HepG2 (cell line): ENCODE data around the gene CAMTA2. TPM values are rescaled to one million over a fixed set of nuclear protein-coding genes. Genes with fewer than 3 reads are reported as not detected.

Experiments used
- CEBPB ChIP-seq: IDR thresholded peaks from 2 replicates; pipeline ENCODE4 v1.6.1; 2011; ENCODE audit warnings: low read depth, low read length, improper control_type of control experiment, borderline replicate concordance
- DPF2 ChIP-seq: sonication (generic); formaldehyde crosslinking; IDR thresholded peaks from 2 replicates; pipeline ENCODE4 v1.4.0; 2020; ENCODE audit warnings: mild to moderate bottlenecking, low read depth, missing genetic modification reagents, borderline replicate concordance
- FOXC1 ChIP-seq: sonication (generic); formaldehyde crosslinking; IDR thresholded peaks from 2 replicates; pipeline ENCODE4 v1.8.0; 2022; ENCODE audit warnings: mild to moderate bottlenecking, missing genetic modification reagents, borderline replicate concordance
- MTA1 ChIP-seq: sonication (generic); formaldehyde crosslinking; IDR thresholded peaks from 2 replicates; pipeline ENCODE4 v1.4.0; 2020; ENCODE audit warnings: missing genetic modification reagents, mild to moderate bottlenecking, borderline replicate concordance
- NFYB ChIP-seq: sonication (generic); formaldehyde crosslinking; IDR thresholded peaks from 2 replicates; pipeline ENCODE4 v1.4.0; 2020; ENCODE audit warnings: missing genetic modification reagents
- POLR2AphosphoS5 ChIP-seq: IDR thresholded peaks from 2 replicates; pipeline ENCODE4 v1.6.1; 2012; ENCODE audit warnings: low read depth, low read length
- PREB ChIP-seq: sonication (generic); formaldehyde crosslinking; IDR thresholded peaks from 2 replicates; pipeline ENCODE4 v1.4.0; 2020; ENCODE audit warnings: missing genetic modification reagents
- SIN3A ChIP-seq: IDR thresholded peaks from 2 replicates; pipeline ENCODE4 v1.6.1; 2011; ENCODE audit warnings: low read depth, mild to moderate bottlenecking, control low read depth, low read length, borderline replicate concordance
- SMAD3 ChIP-seq: sonication (generic); formaldehyde crosslinking; IDR thresholded peaks from 2 replicates; pipeline ENCODE4 v1.4.0; 2020; ENCODE audit warnings: missing genetic modification reagents
- SSRP1 ChIP-seq: IDR thresholded peaks from 2 replicates; pipeline ENCODE4 v1.6.1; 2016; ENCODE audit warnings: control low read depth
- TEAD3 ChIP-seq: optimal IDR thresholded peaks from 2 replicates; pipeline ENCODE3; 2016; ENCODE audit warnings: borderline replicate concordance
- ZEB1 ChIP-seq: IDR thresholded peaks from 2 replicates; pipeline ENCODE4 v1.6.1; 2012; ENCODE audit warnings: mild to moderate bottlenecking, low read depth, inconsistent platforms; ENCODE audit not compliant: insufficient replicate concordance
- ZFP82 ChIP-seq: sonication (generic); formaldehyde crosslinking; IDR thresholded peaks from 2 replicates; pipeline ENCODE4 v1.5.1; 2020; ENCODE audit warnings: mild to moderate bottlenecking, missing genetic modification reagents, borderline replicate concordance
- ZMAT3 ChIP-seq: sonication (generic); formaldehyde crosslinking; conservative IDR thresholded peaks from 2 replicates; pipeline ENCODE4 v1.7.0; 2021; ENCODE audit warnings: missing genetic modification reagents
- ZNF275 ChIP-seq: sonication (generic); formaldehyde crosslinking; IDR thresholded peaks from 2 replicates; pipeline ENCODE4 v1.8.0; 2022; ENCODE audit warnings: missing genetic modification reagents, mild to moderate bottlenecking, inconsistent platforms, borderline replicate concordance
- ZNF382 ChIP-seq: sonication (generic); formaldehyde crosslinking; IDR thresholded peaks from 2 replicates; pipeline ENCODE4 v1.5.0; 2020; ENCODE audit warnings: missing genetic modification reagents, mild to moderate bottlenecking, borderline replicate concordance
- ZNF614 ChIP-seq: IDR thresholded peaks from 2 replicates; pipeline ENCODE4 v1.6.1; 2018; ENCODE audit warnings: missing biosample characterization, missing genetic modification reagents, inconsistent platforms, borderline replicate concordance
- ZNF883 ChIP-seq: sonication (generic); formaldehyde crosslinking; IDR thresholded peaks from 2 replicates; pipeline ENCODE4 v1.5.1; 2020; ENCODE audit warnings: mild to moderate bottlenecking, missing genetic modification reagents; ENCODE audit errors: not compliant biosample characterization
- polyA plus RNA-seq, 8 experiments: library from polyadenylated mRNA; depleted of rRNA in 3 of 8; stranded (reverse) in 7 of 8; unstranded in 1 of 8; fragments of >200 nt; fragmentation: Illumina TruSeq in 4 of 8; extraction: Trizol in 4 of 8; gene quantifications; 2 replicates each; pipeline versions ENCODE4 v1.2.1 to v1.2.3, GENCODE V29; 2011 to 2016; ENCODE audit warnings: low read depth in 4 of 8, missing spikeins in 1 of 8, mixed read lengths in 1 of 8; ENCODE audit not compliant: insufficient read depth in 1 of 8
- total RNA-seq, 5 experiments: library from RNA; depleted of rRNA; stranded (reverse); fragments of >200 nt; fragmentation: Illumina TruSeq; extraction: Trizol; gene quantifications; 2 replicates each; pipeline ENCODE4 v1.2.3, GENCODE V29; 2016; ENCODE audit warnings: low read depth in 1 of 5
- TF ChIP-seq, protein P1 (sequence below): sonication (generic); formaldehyde crosslinking; IDR thresholded peaks from 2 replicates; pipeline ENCODE4 v1.4.0; 2020; ENCODE audit warnings: missing genetic modification reagents, low read depth, mild to moderate bottlenecking, borderline replicate concordance
- TF ChIP-seq, protein P2 (sequence below): sonication (generic); IDR thresholded peaks from 2 replicates; pipeline ENCODE4 v1.6.1; 2016; ENCODE audit warnings: low read depth, borderline replicate concordance
- TF ChIP-seq, protein P3 (sequence below): sonication (generic); formaldehyde crosslinking; IDR thresholded peaks from 2 replicates; pipeline ENCODE4 v1.5.0; 2020; ENCODE audit warnings: mild to moderate bottlenecking, missing genetic modification reagents
- TF ChIP-seq, protein P4 (sequence below): fragments of 450-650 bp; IDR thresholded peaks from 2 replicates; pipeline ENCODE4 v1.6.1; 2017

The CAMTA2 gene
- total and polyA plus RNA-seq, 2 of the 13 experiments (the other 11 are each of a cell fraction or from before 2014, with no cell fraction given), result 4.1 to 7.1 TPM

DNA sequence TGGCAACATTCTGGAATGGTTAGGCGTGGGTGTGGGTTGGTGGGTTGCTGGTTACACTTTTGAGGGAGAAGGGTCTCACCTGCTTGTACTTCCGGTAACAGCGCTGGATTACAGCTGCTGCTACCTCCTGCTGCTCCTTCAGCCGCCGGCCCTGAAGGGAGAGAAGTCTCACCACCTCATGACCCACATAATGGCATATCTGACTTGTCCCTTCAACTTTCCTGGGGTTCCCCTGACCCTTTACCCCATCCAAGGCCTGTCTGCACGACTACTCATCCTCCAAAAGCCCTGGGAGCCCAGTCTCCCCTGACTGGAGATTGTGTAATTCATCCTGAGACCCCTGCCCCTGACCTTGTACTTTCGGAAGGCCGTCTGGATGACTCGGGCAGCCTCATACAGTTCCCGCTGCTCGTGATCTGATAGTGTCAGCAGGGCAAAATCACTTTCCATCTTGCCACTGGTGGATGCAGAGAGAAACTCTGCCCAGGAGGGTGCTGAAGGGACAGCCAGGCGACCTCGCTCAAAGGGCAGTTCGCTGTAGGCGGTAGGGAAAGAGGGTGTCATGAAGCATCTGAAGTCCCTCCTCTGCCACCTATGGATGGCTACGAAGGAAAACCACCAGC lies 17.8 kb downstream of the CAMTA2 start (continued):
- TF ChIP-seq, protein P1, sequence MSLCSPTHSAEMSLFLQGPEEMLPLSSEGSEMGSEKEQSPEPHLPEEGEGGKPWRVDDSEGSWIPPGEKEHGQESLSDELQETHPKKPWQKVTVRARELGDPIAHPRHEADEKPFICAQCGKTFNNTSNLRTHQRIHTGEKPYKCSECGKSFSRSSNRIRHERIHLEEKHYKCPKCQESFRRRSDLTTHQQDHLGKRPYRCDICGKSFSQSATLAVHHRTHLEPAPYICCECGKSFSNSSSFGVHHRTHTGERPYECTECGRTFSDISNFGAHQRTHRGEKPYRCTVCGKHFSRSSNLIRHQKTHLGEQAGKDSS (CRISPR knock-in tag), result no peak
- TF ChIP-seq SSRP1 (CRISPR knock-in tag) (peak; percentile 68; the same call in 1 of the 2 replicates), ZNF614 (0 out of 2 replicates have a peak, but pooled peaks have one; percentile 19), DPF2 (CRISPR knock-in tag) (no peak), PREB (CRISPR knock-in tag) (no peak), FOXC1 (CRISPR knock-in tag) (no peak), POLR2AphosphoS5 (peak; percentile 42; the same call in 1 of the 2 replicates), TEAD3 (CRISPR knock-in tag) (peak; percentile 26), ZMAT3 (no peak), ZFP82 (CRISPR knock-in tag) (no peak), ZNF382 (CRISPR knock-in tag) (no peak), ZEB1 (no peak), MTA1 (no peak), ZNF883 (no peak), SMAD3 (CRISPR knock-in tag) (no peak), SIN3A (no peak), CEBPB (no peak), ZNF275 (no peak), NFYB (CRISPR knock-in tag) (no peak)
- TF ChIP-seq, protein P2, sequence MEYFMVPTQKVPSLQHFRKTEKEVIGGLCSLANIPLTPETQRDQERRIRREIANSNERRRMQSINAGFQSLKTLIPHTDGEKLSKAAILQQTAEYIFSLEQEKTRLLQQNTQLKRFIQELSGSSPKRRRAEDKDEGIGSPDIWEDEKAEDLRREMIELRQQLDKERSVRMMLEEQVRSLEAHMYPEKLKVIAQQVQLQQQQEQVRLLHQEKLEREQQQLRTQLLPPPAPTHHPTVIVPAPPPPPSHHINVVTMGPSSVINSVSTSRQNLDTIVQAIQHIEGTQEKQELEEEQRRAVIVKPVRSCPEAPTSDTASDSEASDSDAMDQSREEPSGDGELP, result no peak; the same call in 1 of the 2 replicates
- TF ChIP-seq, protein P3, sequence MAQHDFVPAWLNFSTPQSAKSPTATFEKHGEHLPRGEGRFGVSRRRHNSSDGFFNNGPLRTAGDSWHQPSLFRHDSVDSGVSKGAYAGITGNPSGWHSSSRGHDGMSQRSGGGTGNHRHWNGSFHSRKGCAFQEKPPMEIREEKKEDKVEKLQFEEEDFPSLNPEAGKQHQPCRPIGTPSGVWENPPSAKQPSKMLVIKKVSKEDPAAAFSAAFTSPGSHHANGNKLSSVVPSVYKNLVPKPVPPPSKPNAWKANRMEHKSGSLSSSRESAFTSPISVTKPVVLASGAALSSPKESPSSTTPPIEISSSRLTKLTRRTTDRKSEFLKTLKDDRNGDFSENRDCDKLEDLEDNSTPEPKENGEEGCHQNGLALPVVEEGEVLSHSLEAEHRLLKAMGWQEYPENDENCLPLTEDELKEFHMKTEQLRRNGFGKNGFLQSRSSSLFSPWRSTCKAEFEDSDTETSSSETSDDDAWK, result no peak
- TF ChIP-seq, protein P4, sequence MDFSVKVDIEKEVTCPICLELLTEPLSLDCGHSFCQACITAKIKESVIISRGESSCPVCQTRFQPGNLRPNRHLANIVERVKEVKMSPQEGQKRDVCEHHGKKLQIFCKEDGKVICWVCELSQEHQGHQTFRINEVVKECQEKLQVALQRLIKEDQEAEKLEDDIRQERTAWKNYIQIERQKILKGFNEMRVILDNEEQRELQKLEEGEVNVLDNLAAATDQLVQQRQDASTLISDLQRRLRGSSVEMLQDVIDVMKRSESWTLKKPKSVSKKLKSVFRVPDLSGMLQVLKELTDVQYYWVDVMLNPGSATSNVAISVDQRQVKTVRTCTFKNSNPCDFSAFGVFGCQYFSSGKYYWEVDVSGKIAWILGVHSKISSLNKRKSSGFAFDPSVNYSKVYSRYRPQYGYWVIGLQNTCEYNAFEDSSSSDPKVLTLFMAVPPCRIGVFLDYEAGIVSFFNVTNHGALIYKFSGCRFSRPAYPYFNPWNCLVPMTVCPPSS, result no peak
